Measurements from ENCODE around the gene SHC3. TPM values are rescaled to one million over a fixed set of nuclear protein-coding genes. Genes with fewer than 3 reads are reported as not detected.

SHC3 gene
- total RNA-seq, 2 experiments from 2014 or later: not detected

DNA sequence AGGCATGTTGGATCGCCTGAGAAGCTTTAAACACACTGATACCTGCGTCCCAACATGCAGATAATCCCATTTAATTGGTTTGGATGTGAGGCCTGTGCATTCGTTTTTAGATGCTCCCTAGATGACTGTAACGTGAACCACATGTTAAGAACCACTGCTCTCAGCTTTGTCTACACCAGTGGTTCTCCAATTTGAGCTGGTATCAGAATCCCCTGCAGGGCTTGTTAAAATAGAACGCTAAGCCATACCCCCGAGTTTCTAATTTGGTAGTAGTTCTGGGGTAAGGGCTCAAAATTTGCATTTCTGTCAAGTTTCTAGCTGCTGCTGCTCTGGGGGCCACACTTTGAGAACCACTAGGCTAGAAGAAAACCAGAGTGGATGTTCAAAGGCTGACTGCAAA lies 112.7 kb downstream of the SHC3 start:
- no peak overlapping the region for H3K4me3 Mint-ChIP-seq
- H3K27ac Mint-ChIP-seq: no peak overlapping the region
- no peaks in the 10 kb centered on the region for H3K9me3 Mint-ChIP-seq
- no peak for DNase-seq
- ChIA-PET CTCF (no interaction called here), POLR2A (no interaction called here)
- no peaks in the 10 kb centered on the region for H3K36me3 Mint-ChIP-seq (ENCODE audit: low read depth)
- H3K4me1 Mint-ChIP-seq: no peaks in the 10 kb centered on the region
- no peaks in the 10 kb centered on the region for H3K27me3 Mint-ChIP-seq

- Mint-ChIP-seq H3K4me3 (no peak overlapping the region), H3K27me3 (no peaks in the 10 kb centered on the region), H3K4me1 (no peaks in the 10 kb centered on the region), H3K36me3 (ENCODE audit: low read depth) (no peaks in the 10 kb centered on the region), H3K9me3 (no peaks in the 10 kb centered on the region), H3K27ac (no peak overlapping the region)
- ChIA-PET POLR2A (no interaction called here), CTCF (no interaction called here)
- DNase-seq: no peak
Measured at GRCh38 chr9:89060790-89061189, 117.8 kb downstream of the SHC3 start.

DNA sequence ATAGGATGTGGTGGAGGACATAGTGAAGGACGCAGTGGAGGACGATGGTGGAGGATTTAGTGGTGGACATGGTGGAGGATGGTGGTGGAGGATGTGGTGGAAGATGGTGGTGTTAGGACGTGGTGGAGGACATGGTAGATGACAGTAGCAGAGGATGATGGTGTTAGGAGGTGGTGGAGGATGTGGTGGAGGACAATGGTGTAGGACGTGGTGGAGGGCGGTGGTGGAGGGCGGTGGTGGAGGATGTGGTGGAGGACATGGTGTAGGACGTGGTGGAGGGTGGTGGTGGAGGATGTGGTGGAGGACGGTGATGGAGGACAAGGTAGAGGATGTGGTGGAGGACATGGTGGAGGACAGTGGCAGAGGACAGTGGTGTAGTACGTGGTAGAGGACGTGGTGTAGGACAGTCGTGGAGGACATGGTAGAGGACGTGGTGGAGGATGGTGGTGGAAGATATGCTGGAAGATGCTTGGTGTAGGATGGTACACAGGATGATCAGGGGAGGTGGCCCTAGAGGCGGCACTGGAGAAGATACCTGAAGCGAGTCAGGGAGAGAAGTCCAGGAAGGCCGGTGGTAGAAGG lies 118.6 kb downstream of the SHC3 start:
- POLR2A ChIA-PET: no interaction called here

GRCh38 chr9:89058906-89059305 lies 119.7 kb downstream of the SHC3 start:
- H3K27me3 Mint-ChIP-seq: no peaks in the 10 kb centered on the region
- CTCF ChIA-PET: no interaction called here

More for the DNA sequence above, 118.6 kb downstream of the SHC3 start:
- DNase-seq: no peak
- Mint-ChIP-seq H3K9me3 (no peaks in the 10 kb centered on the region), H3K36me3 (ENCODE audit: low read depth) (no peaks in the 10 kb centered on the region), H3K4me1 (no peaks in the 10 kb centered on the region), H3K27me3 (no peaks in the 10 kb centered on the region), H3K27ac (no peak overlapping the region), H3K4me3 (no peak overlapping the region)
- CTCF ChIA-PET: no interaction called here

GRCh38 chr9:89054865-89055495 lies 123.6 kb downstream of the SHC3 start:
- Mint-ChIP-seq H3K9me3 (no peaks in the 10 kb centered on the region), H3K36me3 (ENCODE audit: low read depth) (no peaks in the 10 kb centered on the region), H3K27me3 (no peaks in the 10 kb centered on the region), H3K4me1 (no peaks in the 10 kb centered on the region), H3K4me3 (no peak overlapping the region), H3K27ac (no peak overlapping the region)
- POLR2A ChIA-PET: no interaction called here
- CTCF ChIA-PET: no interaction called here
- no peak for DNase-seq

More at GRCh38 chr9:89058906-89059305, 119.7 kb downstream of the SHC3 start:
- H3K36me3 Mint-ChIP-seq (ENCODE audit: low read depth): no peaks in the 10 kb centered on the region
- no peaks in the 10 kb centered on the region for H3K4me1 Mint-ChIP-seq
- no peaks in the 10 kb centered on the region for H3K9me3 Mint-ChIP-seq
- H3K4me3 Mint-ChIP-seq: no peak overlapping the region
- DNase-seq: no peak
- no peak overlapping the region for H3K27ac Mint-ChIP-seq
- POLR2A ChIA-PET: no interaction called here

DNA sequence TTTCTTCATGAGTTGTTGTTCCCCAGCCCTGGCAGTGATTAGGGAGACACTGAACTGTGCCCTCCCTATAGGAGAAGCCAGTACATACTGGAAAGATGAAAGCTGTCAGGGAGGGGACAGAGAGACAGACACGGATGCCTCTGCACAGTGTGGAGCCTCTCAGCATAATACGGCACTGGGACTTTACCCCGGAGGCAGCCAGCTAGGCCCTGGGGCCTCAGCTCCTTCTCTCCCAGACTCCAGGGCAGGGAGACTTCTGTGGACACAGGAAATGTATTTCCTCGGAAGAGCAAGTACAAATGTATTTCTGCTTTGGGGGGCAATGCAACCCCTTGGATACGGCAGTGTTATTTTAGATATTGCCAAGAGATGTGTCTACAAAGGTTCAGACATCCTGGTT lies 125.3 kb downstream of the SHC3 start:
- Mint-ChIP-seq H3K27me3 (peaks cover under 1% of the 10 kb centered on the region), H3K9me3 (no peaks in the 10 kb centered on the region), H3K27ac (no peak overlapping the region), H3K4me1 (no peaks in the 10 kb centered on the region), H3K4me3 (no peak overlapping the region), H3K36me3 (ENCODE audit: low read depth) (no peaks in the 10 kb centered on the region)
- CTCF ChIA-PET: no interaction called here
- POLR2A ChIA-PET: no interaction called here
- no peak for DNase-seq

GRCh38 chr9:89052470-89053097 lies 126.0 kb downstream of the SHC3 start:
- Mint-ChIP-seq H3K36me3 (ENCODE audit: low read depth) (no peaks in the 10 kb centered on the region), H3K4me3 (no peak overlapping the region), H3K27me3 (peaks cover 2% of the 10 kb centered on the region), H3K27ac (no peak overlapping the region), H3K4me1 (no peaks in the 10 kb centered on the region), H3K9me3 (no peaks in the 10 kb centered on the region)
- ChIA-PET POLR2A (no interaction called here), CTCF (no interaction called here)
- no peak for DNase-seq

GRCh38 chr9:89051421-89052025 lies 127.1 kb downstream of the SHC3 start:
- CTCF ChIA-PET: no interaction called here
- POLR2A ChIA-PET: no interaction called here
- Mint-ChIP-seq H3K27me3 (peaks cover 4% of the 10 kb centered on the region), H3K36me3 (ENCODE audit: low read depth) (no peaks in the 10 kb centered on the region), H3K4me1 (no peaks in the 10 kb centered on the region), H3K9me3 (no peaks in the 10 kb centered on the region), H3K27ac (no peak overlapping the region), H3K4me3 (no peak overlapping the region)
- DNase-seq: no peak

DNA sequence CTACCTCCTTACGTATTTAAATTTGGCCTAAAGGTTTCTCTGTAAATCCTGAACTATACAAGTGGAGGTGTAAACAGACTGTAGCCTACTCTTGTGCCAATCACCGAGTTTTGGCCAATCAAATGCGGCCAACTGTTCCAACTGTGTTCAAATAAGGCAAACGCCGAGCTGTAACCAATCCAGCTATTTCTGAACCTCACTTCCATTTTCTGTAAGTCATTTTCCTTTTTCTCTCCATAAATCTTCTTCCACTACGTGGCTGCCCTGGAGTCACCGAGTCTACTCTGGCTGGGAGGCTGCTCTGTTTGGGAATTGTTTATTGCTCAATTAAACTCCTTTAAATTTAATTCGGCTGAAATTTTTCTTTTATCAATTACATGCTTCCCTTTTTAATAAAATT lies 129.0 kb downstream of the SHC3 start:
- Mint-ChIP-seq H3K9me3 (no peaks in the 10 kb centered on the region), H3K27me3 (peaks cover 4% of the 10 kb centered on the region), H3K4me3 (no peak overlapping the region), H3K4me1 (no peaks in the 10 kb centered on the region), H3K36me3 (ENCODE audit: low read depth) (no peaks in the 10 kb centered on the region), H3K27ac (no peak overlapping the region)
- ChIA-PET CTCF (no interaction called here), POLR2A (no interaction called here)
- no peak for DNase-seq

- Mint-ChIP-seq H3K9me3 (no peaks in the 10 kb centered on the region), H3K36me3 (ENCODE audit: low read depth) (no peaks in the 10 kb centered on the region), H3K4me1 (no peaks in the 10 kb centered on the region), H3K27me3 (peaks cover 4% of the 10 kb centered on the region), H3K4me3 (no peak overlapping the region), H3K27ac (no peak overlapping the region)
- ChIA-PET CTCF (no interaction called here), POLR2A (no interaction called here)
- DNase-seq: no peak
Measured at GRCh38 chr9:89048616-89049015, 130.0 kb downstream of the SHC3 start.

GRCh38 chr9:89047667-89048066 lies 131.0 kb downstream of the SHC3 start:
- CTCF ChIA-PET: no interaction called here
- no peak for DNase-seq
- POLR2A ChIA-PET: no interaction called here
- Mint-ChIP-seq H3K27ac (no peak overlapping the region), H3K4me1 (no peaks in the 10 kb centered on the region), H3K27me3 (peaks cover 4% of the 10 kb centered on the region), H3K36me3 (ENCODE audit: low read depth) (no peaks in the 10 kb centered on the region), H3K9me3 (no peaks in the 10 kb centered on the region), H3K4me3 (no peak overlapping the region)

GRCh38 chr9:89046832-89047231 lies 131.8 kb downstream of the SHC3 start:
- Mint-ChIP-seq H3K27ac (no peak overlapping the region), H3K4me3 (no peak overlapping the region), H3K27me3 (peaks cover 4% of the 10 kb centered on the region), H3K9me3 (no peaks in the 10 kb centered on the region), H3K36me3 (ENCODE audit: low read depth) (no peaks in the 10 kb centered on the region), H3K4me1 (no peaks in the 10 kb centered on the region)
- no peak for DNase-seq
- ChIA-PET CTCF (no interaction called here), POLR2A (no interaction called here)

- POLR2A ChIA-PET: no interaction called here
- no peak for DNase-seq
- Mint-ChIP-seq H3K36me3 (ENCODE audit: low read depth) (no peaks in the 10 kb centered on the region), H3K4me3 (no peak overlapping the region), H3K27ac (no peak overlapping the region), H3K9me3 (no peaks in the 10 kb centered on the region), H3K4me1 (no peaks in the 10 kb centered on the region), H3K27me3 (peaks cover 4% of the 10 kb centered on the region)
- CTCF ChIA-PET: no interaction called here
Measured at GRCh38 chr9:89044881-89045280, 133.7 kb downstream of the SHC3 start.

- Mint-ChIP-seq H3K27ac (no peak overlapping the region), H3K27me3 (peaks cover 4% of the 10 kb centered on the region), H3K36me3 (ENCODE audit: low read depth) (no peaks in the 10 kb centered on the region), H3K4me1 (no peaks in the 10 kb centered on the region), H3K4me3 (no peak overlapping the region), H3K9me3 (no peaks in the 10 kb centered on the region)
- DNase-seq: no peak
- ChIA-PET POLR2A (no interaction called here), CTCF (no interaction called here)
Measured at GRCh38 chr9:89044104-89044503, 134.5 kb downstream of the SHC3 start.
